ENCODE results near the gene ELMO1. TPM values are rescaled to one million over a fixed set of nuclear protein-coding genes. Genes with fewer than 3 reads are reported as not detected.

Gene ELMO1
- total RNA-seq, 4 donors from 2014 or later, result 31.1 to 42.9 (median 38.7) TPM

- 84% methylated on average over 10 of the region's 10 CpGs for WGBS
- no peak for DNase-seq (ENCODE audit: extremely low spot score)
- no peaks in the 10 kb centered on the region for H3K9me3 ChIP-seq
- no peak for TF ChIP-seq POLR2A (IDR thresholded peaks at IDR 0.05; ENCODE audit: low read depth)
- TF ChIP-seq EP300 (IDR thresholded peaks at IDR 0.05), result no peak
- no peak for TF ChIP-seq POLR2AphosphoS5 (IDR thresholded peaks at IDR 0.05)
- TF ChIP-seq CTCF (IDR thresholded peaks at IDR 0.05), result no peak
- no peak overlapping the region for H3K27ac ChIP-seq (replicated peaks in 1 of 4)
- intact Hi-C loops (cut with DNase I), result no loop called here
- no peaks in the 10 kb centered on the region for H3K36me3 ChIP-seq
- no peak overlapping the region for H3K4me3 ChIP-seq
- no peaks in the 10 kb centered on the region for H3K27me3 ChIP-seq
- H3K4me1 ChIP-seq, result peaks cover 17 to 22% (median 21%) of the 10 kb centered on the region in 4 donors
These were observed 31.6 kb downstream of the ELMO1 start for GRCh38 chr7:37417107-37417474.

- Histone ChIP-seq H3K4me3 (no peak overlapping the region), H3K27me3 (no peaks in the 10 kb centered on the region), H3K9me3 (no peaks in the 10 kb centered on the region), H3K36me3 (no peaks in the 10 kb centered on the region), H3K27ac (replicated peaks in 1 of 4) (no peak overlapping the region), H3K4me1 (peaks cover 14 to 18% (median 17%) of the 10 kb centered on the region in 4 donors)
- WGBS, result 76% methylated on average over 6 of the region's 6 CpGs
- DNase-seq (ENCODE audit: extremely low spot score), result no peak
- TF ChIP-seq EP300 (IDR thresholded peaks at IDR 0.05) (no peak), CTCF (IDR thresholded peaks at IDR 0.05) (no peak), POLR2AphosphoS5 (IDR thresholded peaks at IDR 0.05) (no peak), POLR2A (IDR thresholded peaks at IDR 0.05; ENCODE audit: low read depth) (no peak)
- intact Hi-C loops (cut with DNase I), result no loop called here
These were observed 32.1 kb downstream of the ELMO1 start for GRCh38 chr7:37416378-37417106.

- H3K36me3 ChIP-seq, result no peaks in the 10 kb centered on the region
- H3K4me1 ChIP-seq, result peaks cover 5 to 9% (median 9%) of the 10 kb centered on the region in 4 donors
- intact Hi-C loops (cut with DNase I), result no loop called here
- H3K27ac ChIP-seq (replicated peaks in 1 of 4), result no peak overlapping the region
- no peaks in the 10 kb centered on the region for H3K27me3 ChIP-seq
- no peak for TF ChIP-seq POLR2A (IDR thresholded peaks at IDR 0.05; ENCODE audit: low read depth)
- TF ChIP-seq CTCF (IDR thresholded peaks at IDR 0.05), result no peak
- no peak for TF ChIP-seq POLR2AphosphoS5 (IDR thresholded peaks at IDR 0.05)
- TF ChIP-seq EP300 (IDR thresholded peaks at IDR 0.05), result no peak
- no peak overlapping the region for H3K4me3 ChIP-seq
- WGBS, result 81% methylated on average over 1 of the region's 1 CpG
- DNase-seq (ENCODE audit: extremely low spot score), result no peak
- no peaks in the 10 kb centered on the region for H3K9me3 ChIP-seq
These were observed 33.0 kb downstream of the ELMO1 start for GRCh38 chr7:37415629-37416028.

GRCh38 chr7:37414352-37414983 is 34.2 kb downstream of the ELMO1 start:
- Histone ChIP-seq H3K27me3 (no peaks in the 10 kb centered on the region), H3K4me3 (no peak overlapping the region), H3K4me1 (peaks cover 0 to 13% (median 4%) of the 10 kb centered on the region in 4 donors), H3K36me3 (no peaks in the 10 kb centered on the region), H3K9me3 (no peaks in the 10 kb centered on the region), H3K27ac (replicated peaks in 1 of 4) (no peak overlapping the region)
- TF ChIP-seq POLR2A (IDR thresholded peaks at IDR 0.05; ENCODE audit: low read depth), result no peak
- TF ChIP-seq POLR2AphosphoS5 (IDR thresholded peaks at IDR 0.05), result no peak
- TF ChIP-seq EP300 (IDR thresholded peaks at IDR 0.05), result no peak
- TF ChIP-seq CTCF (IDR thresholded peaks at IDR 0.05), result no peak
- no peak for DNase-seq (ENCODE audit: extremely low spot score)
- 90% methylated on average over 5 of the region's 5 CpGs for WGBS
- intact Hi-C loops (cut with DNase I), result no loop called here
